NCI-H1417 treated with DMSO at 0.1 percent for 48 hours (cell line): ENCODE measurements around the gene TMEM108.

Experiments used
- DNase-seq: peaks from one replicate; lab custom pipeline; 2025; lab: John Stamatoyannopoulos, UW

Gene TMEM108

DNA sequence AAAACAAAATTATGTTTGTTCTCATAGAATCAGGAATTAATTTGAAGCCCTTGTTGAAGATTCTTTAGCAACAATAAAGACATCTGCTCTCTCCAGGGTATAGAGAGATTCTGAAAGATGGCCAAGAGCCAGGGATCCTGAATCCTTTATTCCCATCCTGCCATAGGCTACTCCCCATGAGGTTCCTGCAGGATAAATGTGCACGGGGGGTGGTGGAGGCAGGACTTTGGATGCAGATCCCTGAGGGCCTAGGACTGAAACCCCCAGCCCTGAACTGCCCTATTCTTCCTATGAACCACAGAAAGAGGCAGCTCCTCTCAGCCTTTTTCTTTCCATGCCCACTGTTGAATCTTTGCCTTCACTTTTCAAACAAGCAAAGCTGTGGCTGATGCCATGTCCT, 17.1 kb downstream of the TMEM108 start:
- DNase-seq: no peak

DNA sequence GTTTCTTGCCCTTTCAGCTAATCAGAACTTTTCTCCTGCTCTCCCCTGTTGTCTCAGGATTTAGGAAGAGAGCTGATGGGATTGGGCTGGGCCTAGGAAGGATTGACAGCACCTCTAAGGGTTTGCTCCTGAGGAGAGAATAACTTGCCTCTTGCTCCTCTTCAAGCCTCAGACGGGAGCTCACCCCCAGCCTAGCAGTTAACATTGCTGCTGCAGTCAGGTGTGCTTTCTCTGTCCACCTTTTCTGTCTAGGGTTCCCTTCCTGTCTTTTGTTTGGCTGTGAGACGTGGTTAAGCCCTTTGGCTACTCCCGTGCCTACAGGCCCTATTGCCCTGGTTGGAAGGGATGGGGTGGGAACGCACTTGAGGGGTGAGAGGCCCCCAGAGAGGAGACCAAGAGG, 20.1 kb downstream of the TMEM108 start:
- DNase-seq: no peak

DNA sequence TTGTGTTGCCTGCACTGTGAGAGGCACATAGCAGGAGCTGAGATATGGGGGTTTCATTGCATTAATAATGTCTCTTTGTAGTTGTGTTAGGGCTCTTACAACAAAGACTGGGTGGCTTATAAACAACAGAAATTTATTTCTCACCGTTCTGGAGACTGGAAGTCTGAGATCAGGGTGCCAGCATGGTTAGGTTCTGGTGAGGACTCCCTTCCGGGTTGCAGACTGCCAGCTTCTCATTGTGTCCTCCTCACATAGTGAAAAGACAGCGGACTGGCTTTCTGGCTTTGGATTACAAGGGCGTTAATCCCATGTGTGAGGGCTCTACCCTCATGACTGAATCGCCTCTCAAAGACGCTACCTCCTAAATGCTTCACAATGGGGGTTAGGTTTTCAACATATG, 20.6 kb downstream of the TMEM108 start:
- DNase-seq: no peak

GRCh38 chr3:133065193-133065961, 27.2 kb downstream of the TMEM108 start:
- no peak for DNase-seq

DNA sequence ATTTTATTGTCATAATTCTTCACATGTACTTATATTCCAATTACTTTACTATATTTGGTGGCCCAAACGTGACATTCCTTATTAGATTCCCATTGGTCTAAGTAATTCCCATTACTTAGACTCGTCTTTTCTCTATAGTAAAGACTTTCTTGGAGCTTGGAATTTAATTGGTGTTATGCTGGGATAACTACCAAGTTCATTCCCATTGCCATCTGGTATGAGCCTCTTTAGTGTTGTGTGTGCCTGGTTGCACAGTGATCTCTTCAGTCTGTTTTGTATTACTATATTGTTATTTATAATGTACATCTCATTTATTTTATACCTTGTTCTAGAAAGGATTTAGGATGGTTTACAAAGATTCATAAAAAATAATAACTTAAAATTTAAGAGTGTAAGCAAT, 27.8 kb downstream of the TMEM108 start:
- no peak for DNase-seq

GRCh38 chr3:133069556-133070286, 31.5 kb downstream of the TMEM108 start:
- DNase-seq: no peak

DNA sequence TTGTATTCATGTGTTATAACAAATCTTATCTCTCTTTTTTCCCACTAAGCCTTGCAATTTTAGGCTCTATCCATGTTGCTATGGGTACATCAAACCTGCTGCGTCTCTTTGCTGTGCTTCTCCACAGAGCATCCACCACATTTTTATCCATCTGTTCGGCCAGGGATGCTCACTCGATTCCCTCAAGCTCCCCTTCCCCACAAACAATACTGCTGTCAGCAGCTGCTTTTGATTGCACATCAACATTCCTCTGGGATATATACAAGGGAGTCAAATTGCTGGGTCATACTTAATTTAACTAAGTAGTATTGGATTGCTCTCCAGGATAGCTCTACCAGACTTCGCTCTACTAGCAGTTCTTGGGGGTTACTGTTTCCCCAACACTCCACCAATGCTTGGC, 36.8 kb downstream of the TMEM108 start:
- DNase-seq: no peak

GRCh38 chr3:133077688-133078087, 39.5 kb downstream of the TMEM108 start:
- no peak for DNase-seq

DNA sequence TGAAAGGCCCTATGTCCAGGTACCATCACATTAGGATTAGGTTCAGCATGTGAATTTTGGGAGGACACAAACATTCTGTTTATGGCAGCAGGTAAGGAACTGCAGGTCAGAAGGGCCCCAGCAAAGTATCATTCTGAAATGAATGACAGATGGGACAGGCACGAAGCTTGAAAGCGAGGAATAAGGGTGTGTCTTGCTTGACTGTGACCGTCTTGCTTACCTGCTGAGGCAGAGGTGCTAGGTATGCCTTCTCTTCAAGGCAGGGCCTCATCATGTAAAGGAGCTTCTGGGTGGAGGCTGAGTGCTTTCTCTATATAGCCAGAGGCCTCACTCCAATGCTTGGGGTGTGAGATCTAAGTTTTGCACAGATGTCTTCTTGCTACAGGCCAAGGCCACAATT, 41.4 kb downstream of the TMEM108 start:
- no peak for DNase-seq

GRCh38 chr3:133081016-133081415, 42.8 kb downstream of the TMEM108 start:
- DNase-seq: no peak

DNA sequence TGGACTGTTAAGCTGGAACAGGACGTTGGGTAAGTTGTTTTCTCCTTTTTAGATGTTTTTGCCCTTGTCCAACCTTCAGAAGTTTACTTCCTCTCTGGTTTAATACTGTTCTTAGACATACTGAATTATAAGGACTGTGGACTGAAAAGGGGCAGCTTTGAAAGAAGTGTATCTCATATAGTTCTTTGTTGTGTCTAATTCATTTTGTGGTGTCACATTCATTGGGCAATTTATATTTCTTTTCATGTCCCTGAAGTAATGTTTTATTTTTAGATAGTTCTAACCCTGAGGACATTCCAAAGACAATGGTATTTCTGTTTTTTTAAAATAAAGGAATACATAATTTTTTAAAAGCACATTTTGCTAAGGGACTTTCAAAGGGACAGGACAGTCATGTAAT, 45.2 kb downstream of the TMEM108 start:
- DNase-seq: no peak

GRCh38 chr3:133089906-133090485, 51.8 kb downstream of the TMEM108 start:
- no peak for DNase-seq

- DNase-seq: no peak
Measured at GRCh38 chr3:133092681-133093080, 54.5 kb downstream of the TMEM108 start.

- no peak for DNase-seq
Measured at GRCh38 chr3:133093366-133093765, 55.2 kb downstream of the TMEM108 start.

GRCh38 chr3:133096900-133097613, 58.9 kb downstream of the TMEM108 start:
- no peak for DNase-seq

DNA sequence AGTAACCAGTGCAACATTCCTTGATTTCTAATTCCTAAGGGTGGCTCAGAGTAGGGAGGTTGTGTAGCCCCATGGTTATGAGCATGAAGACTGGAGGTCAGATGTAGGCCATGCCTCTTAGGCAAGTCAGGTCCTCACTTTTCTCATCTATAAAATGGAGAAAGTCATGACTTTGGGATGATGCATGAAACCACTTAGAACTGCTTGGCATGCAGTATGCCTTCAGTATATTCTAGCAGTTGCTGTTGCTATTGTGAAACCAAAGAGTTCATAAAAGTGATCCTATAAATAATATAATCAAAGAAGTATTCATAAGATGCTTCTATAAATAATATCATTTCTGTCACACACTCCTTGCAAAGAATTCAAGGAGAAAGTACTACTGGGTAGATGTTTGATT, 65.5 kb downstream of the TMEM108 start:
- DNase-seq: no peak

GRCh38 chr3:133106169-133106568, 68.0 kb downstream of the TMEM108 start:
- DNase-seq: no peak

DNA sequence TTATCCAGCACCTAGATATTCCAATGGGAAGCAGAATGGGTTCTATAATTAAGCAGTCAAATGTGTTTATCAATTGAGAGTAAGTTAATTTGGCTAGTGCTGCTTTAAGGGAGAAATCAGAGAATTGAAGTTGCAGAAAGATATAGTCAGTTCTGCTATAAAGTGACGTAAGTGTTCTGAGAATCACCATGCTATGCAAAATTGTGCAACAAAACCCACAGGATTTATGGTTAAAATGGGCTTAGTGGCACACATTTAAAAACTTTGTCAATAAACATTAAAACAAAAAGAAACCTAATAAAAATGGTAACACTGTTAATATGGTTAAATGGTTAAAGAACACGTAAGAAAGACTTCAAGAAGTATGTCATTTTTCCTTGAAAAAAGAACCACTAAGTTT, 74.5 kb downstream of the TMEM108 start:
- DNase-seq: no peak

DNA sequence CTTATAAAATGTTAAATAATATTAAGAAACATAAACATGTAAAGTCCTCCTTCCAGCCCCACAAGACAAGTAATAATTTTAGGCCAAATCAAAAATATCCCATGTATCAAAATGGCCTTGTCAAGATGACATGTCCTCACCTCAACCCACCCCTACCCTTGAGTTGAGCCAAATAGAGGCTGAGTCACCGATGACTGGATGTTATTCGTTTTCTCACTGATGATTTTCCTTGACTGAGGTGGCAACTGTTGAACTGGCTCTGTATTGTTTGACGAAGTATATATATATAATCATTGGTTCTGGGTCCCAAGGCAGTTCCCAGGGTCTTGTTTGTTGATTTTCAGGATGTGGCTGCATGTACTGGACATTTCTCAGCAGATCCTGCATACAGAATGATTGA, 75.3 kb downstream of the TMEM108 start:
- DNase-seq: no peak

DNA sequence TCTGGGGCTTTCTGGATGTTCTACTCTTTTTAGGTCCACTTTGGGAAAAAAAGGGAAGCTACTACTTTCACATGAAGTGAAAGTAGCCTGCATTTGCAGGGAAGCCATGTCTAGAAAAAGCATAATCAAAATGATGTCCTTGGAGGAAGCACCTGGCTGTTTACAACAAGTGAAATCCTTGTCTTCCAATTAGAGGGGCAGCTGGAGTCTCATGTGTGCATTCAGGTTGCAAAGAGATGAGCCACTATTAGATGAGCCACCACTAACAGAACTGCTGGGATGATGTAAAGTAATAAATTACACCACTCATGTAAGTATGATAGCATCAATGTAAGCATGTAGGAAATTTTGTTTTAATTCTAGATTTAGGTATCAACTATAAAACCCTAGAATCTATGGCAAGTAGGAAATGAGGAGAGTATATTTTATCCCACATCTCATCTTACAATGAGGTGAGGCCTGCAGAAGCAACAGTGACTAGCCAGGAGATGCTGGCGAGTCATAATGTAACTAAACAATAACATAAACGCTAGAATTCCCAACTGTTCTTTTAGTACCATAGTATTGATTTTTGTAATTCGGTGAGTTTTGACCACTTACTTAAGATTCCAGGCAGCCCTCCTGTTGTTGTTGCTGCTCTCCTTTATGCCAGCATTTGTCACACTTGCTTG, 75.9 kb downstream of the TMEM108 start:
- no peak for DNase-seq

- DNase-seq: no peak
Measured at GRCh38 chr3:133115176-133115575, 77.0 kb downstream of the TMEM108 start.

- DNase-seq: peak; percentile 18
Measured at GRCh38 chr3:133117342-133117741, 79.2 kb downstream of the TMEM108 start.
